GM18951 (cell line): Measurements from ENCODE around the gene TM4SF18.
"Not testable (repeated sequence)": the region's sequence is repeated elsewhere in the genome, so short reads cannot be mapped to it uniquely, and the experiment has no call there.

Experiments used
- POLR2A ChIP-seq: IDR thresholded peaks from 4 replicates; pipeline ENCODE4 v1.6.1; 2011; ENCODE audit warnings: mild to moderate bottlenecking; ENCODE audit not compliant: insufficient read length, insufficient read depth; ENCODE audit errors: extremely low read depth
- in situ Hi-C: fragments of 300-500 bp; cut with MboI; formaldehyde crosslinking; loops from one replicate; pipeline ENCODE4 v1.12.0; 2022; ENCODE audit warnings: low sequenced_read_pairs, mixed read lengths, inconsistent platforms; ENCODE audit not compliant: unreplicated experiment

The TM4SF18 gene

DNA sequence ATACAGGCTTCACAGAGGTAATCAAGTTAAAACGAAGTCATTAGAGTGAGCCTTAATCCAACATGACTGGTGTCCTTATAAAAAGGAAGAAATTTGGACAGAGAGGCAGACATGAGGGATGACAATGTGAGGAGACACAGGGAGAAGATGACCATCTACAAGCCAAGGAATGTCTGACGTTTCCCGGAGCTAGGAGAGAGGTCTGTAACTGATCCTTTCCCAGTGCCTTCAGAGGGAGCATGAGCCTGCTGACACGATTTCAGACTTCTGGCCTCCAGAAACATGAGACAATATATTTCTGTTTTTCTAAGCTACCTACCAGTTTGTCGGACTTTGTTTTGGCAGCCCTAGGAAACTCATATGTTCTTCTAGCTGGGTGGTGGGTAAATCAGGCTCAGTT, 28.9 kb upstream of the TM4SF18 start:
- TF ChIP-seq POLR2A, result no peak

DNA sequence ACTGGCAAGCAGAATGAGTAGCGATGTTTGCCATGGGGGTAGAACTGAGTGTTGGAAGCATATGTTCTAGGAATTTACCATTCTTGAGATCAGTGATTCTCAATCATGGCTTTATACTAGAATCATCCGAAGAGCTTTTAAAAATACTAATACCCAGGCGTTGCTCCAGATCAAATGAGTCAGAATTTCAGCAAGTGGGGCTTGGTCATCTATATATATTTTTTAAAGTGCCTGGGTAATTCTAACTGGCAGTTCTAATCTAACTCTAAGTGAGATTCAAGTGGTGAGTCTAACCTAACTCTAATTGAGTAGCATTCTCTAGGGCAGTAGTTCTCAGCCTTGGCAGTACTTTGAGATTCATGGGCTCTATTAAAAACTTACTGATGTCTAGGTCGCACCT, 23.2 kb upstream of the TM4SF18 start:
- no peak for TF ChIP-seq POLR2A
- in situ Hi-C loops, result no loop called here

More for the DNA sequence above, 28.9 kb upstream of the TM4SF18 start:
- in situ Hi-C loops, result no loop called here

DNA sequence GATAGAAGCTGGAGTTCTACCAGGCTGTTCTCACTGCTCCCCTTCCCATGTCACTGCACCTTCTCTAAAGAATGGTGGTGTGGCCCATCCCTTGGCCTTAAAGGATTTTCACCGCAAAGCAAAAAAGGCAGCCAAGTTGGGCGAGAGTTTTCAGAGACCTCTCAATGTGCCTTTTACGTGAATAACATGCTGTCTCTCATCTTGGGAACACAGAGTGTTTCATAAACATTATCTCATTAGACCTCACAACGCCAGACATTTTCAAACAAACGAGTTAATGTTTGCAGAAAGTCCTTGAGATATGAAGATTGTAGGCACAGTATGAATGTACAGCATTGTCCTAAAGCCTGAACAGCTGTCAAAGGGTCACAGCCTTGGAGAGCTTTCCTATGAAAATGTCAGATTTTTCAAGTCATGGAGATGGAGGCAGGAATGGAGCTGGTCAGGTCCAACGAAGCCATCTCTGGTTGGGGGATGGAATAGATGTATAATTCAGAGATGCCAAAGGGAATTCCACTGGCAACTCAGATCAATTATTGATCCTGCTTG, 22.7 kb upstream of the TM4SF18 start:
- in situ Hi-C loops, result no loop called here
- no peak for TF ChIP-seq POLR2A

DNA sequence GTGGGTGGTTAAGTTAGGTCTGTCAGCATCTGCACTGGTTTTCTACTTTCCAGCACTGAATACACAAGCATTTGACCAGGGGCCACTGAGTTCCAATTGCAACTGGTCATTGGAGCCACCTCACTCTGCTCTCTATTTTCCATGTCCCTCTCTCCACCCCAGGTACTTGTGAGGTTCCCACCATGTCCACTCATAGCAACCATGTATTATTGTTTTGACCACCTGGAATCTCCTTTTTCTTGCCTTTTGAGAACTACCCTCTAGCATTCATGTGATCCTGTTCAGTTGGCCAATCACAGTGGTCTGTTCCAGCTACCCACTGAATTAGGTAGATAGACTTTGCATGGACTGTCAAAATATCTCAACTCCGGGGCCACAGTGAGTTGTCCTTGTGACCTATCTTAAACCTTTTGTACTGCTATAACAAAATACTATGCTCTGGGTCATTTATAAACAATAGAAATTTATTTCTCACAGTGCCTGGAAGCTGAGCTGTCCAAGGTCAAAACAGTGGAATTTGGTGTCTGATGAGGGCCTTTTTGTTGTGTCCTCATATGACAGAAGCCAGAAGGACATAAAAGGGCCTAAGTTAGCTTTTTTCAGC, 20.2 kb upstream of the TM4SF18 start:
- in situ Hi-C loops, result no loop called here
- no peak for TF ChIP-seq POLR2A

DNA sequence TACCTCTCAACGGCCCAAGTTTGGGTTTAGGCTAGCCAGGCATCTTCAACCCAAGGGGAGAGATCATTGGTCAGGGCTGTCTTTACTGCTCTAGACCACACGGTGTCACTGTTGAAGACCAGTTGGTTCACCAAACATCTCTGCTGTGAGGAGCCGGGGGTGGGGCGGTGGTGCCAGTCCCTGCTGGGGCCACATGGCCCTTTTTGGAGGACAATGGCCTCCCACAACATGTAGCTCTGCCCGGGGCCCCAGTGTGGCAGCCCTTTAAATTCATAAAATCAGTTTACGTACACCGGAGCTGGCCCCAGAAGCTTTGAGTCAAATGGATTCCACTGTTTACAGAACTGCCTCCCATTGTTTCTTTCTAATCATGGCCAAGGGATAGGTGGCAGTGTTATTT, 19.1 kb upstream of the TM4SF18 start:
- no peak for TF ChIP-seq POLR2A
- in situ Hi-C loops, result no loop called here

DNA sequence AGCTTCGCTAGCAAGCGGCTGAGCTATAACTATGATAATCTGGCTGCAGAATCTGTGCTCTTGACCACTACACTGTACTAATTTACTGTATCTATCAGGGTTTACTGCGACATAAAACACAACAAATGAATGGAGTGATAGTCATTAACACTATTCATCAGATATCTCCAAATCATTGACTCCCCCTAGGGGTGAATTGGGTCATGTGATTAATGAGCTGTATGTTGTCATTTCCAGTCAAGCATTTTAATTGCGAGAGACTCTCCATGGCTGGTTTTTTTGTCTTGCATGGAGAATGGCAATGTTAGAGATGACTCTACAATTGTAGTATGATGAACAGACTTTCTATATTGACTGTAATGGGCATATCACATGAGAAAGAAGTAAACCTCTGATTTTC, 10.5 kb upstream of the TM4SF18 start:
- TF ChIP-seq POLR2A, result no peak
- in situ Hi-C loops, result no loop called here

DNA sequence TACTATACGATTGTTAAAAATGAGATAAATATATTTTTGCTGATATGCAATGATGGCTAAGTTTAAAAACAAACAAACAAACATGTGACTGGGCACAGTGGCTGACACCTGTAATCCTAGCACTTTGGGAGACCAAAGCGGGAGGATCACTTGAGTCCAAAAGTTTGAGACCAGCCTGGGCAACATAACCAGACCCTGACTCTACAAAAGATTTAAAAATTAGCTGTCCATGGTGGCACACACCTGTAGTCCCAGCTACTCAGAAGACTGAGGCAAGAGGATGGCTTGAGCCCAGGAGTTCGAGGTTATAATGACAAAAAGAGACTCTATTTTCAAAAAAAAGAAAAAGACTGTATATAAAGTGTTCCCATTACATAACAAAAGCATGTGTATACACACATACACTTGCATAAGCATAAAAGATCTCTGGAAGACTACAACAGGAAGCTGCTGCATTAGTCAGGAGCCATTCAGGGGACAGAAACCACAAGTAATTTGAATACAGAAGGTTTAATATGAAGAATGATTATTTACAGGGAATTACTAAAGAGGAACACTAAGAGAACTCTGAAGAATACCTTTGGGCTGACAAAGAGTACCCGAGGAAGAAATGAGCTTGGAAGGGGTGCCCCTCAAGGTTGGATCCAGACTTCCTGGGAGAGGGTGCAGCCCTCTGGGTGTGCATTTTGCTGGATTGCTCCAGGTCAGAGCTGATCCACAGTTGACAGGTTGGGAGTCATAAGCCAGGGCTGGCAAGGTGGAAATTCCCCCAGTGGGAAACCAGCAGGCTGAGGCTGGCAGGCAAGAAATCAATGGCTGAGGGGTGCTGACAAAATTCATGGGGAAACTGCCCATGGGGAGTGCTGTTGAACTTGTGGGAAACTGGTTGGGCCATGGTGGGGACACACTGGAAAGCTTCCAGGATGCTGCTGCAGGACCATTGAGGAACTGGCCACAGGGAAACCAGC, 9.3 kb upstream of the TM4SF18 start:
- no peak for TF ChIP-seq POLR2A
- in situ Hi-C loops, result no loop called here

DNA sequence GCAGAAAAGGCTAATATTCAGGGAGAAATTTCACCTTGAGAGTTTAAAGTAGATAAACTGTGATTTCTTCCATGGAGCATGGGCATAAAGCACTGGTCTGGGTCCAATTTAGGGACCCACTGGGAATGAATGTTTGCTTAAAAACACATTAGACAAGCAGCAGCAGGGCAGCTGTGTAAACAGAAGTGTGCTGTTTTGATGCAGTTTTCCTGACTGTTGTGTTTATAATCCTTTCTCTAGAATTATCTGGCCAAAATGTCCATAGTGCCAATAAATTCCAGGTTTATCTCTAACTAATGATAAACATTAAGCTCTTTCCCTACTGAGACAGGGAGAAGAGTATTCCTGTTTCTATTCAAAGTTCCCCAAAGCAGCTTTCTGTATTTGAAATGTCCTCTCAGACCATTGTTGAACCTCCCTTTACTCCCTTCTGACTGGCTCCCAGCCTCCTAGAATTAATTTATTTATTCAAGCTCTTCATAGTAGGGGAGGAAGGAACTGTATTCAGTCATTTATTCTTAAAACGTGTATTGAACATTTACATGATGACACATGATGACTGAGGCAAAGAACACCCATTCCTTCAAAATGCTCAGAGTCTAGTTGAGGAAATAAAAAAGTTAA, 7.0 kb upstream of the TM4SF18 start:
- in situ Hi-C loops, result no loop called here
- no peak for TF ChIP-seq POLR2A

DNA sequence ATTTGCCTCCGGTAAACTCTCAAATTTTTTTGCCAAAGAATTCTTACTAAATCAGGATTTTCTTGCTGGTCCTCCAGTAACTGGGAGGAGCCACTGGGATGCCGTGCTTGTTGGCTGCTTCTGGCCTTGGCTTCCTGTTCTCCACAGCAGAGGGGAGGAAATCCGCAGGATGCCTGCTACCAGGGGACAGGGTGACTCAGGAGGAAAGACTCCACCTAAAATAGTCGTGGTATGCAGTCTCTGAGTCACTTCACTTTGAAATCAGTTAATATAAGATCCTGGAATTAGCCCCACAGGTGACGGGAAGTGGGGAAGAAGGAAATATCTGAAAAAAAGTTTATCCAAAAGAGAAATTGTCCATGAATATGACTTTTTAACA, 6.5 kb upstream of the TM4SF18 start:
- in situ Hi-C loops, result no loop called here
- no peak for TF ChIP-seq POLR2A

DNA sequence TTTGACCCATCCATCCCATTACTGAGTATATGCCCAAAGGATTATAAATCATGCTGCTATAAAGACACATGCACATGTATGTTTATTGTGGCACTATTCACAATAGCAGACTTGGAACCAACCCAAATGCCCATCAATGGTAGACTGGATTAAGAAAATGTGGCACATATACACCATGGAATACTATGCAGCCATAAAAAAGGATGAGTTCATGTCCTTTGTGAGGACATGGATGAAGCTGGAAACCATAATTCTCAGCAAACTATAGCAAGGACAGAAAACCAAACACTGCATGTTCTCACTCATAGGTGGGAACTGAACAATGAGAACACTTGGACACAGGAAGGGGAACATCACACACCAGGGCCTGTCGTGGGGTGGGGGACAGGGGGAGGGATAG, 4.0 kb upstream of the TM4SF18 start:
- in situ Hi-C loops, result not testable (repeated sequence)

DNA sequence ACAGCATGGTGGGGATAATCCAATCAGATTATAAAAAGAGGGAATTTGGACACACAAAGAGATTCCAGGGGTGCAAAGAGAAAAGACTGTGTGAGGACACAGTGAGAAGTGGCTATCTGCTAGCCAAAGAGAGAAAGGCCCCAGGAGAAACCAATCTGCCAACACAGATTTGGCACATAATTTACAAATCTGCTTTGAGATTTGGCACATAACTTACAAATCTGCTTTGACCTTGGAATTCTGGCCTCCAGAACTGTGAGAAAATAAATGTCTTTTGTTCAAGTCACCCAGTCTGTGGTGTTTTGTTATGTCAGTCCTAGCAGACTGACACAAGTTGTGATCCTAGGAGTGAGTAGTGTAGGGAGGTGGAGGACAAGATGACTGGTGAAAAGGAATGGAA, 3.5 kb upstream of the TM4SF18 start:
- TF ChIP-seq POLR2A, result no peak
- in situ Hi-C loops, result no loop called here

DNA sequence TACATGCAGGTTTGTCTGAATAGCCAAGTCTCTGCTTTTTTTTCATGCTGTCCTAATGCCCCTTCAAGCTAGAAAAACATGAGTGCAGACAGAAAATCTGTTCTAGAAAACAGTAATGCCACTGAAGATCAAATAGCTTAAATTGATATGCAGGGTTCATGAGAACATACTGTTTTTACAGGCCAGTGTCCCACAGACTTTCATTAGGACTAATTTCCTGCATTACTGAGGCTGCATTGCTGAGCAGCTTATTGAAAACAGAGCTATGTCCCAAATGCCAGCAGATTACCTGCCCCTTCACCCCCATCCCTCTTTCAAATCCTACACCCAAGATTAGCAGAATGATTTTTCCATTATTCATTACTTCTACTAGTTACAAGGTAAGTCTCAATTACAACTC, 665 bp downstream of the TM4SF18 start:
- TF ChIP-seq POLR2A, result no peak
- in situ Hi-C loops, result no loop called here

DNA sequence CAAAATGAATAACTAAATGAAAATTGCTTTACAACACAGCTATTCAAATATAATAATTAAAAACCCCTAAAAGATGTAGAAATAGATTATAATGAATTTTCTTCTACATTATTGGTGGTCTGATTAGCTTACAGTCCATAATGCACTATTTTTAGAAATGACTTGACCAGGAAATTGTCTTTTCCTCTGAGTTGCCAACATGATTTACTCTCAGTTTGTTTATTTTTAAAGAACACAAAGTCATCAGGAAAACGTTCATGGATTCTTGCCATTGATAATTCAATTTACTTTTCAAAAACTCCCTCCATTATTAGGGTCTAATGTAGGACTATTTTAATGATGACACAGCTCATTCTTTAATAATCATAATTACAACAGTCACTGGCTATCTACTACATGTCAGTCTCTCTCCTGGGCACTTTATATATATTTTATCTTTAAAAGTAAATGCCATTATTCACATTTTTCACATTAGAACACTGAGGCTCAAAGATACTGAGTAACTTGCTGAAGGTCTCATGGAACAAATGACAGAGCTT, 1.1 kb downstream of the TM4SF18 start:
- in situ Hi-C loops, result no loop called here
- no peak for TF ChIP-seq POLR2A
